HepG2 (cell line): ENCODE data around the gene TNFAIP1. TPM values are rescaled to one million over a fixed set of nuclear protein-coding genes. Genes with fewer than 3 reads are reported as not detected.

Experiments used
- ATAC-seq: fragments of 200-7000 bp; cut with Tn5 transposase; 3 replicates; pipeline ENCODE4 v1.9.1; 2020; ENCODE audit warnings: mild to moderate bottlenecking, moderate library complexity
- BruUV-seq: library from RNA; stranded (reverse); fragments of 400-500 nt; replicated peaks from 2 replicates; lab custom pipeline; 2021; lab: Mats Ljungman, UMichigan
- CTCF ChIA-PET: fragments of 300-600 bp; formaldehyde crosslinking; extraction: SDS; loops from one replicate; lab custom pipeline; 2021; ENCODE audit warnings: low total read pairs, inconsistent platforms, low intra/inter-chr PET ratio; lab: Yijun Ruan, JAX
- POLR2A ChIA-PET: fragments of 350-600 bp; sonication (Branson Sonifier 250); formaldehyde crosslinking; loops from one replicate; lab custom pipeline; 2020; ENCODE audit warnings: antibody characterized with exemption, inconsistent platforms; lab: Yijun Ruan, JAX
- DNase-seq: peaks from one replicate; pipeline ENCODE4 v3.0.0-alpha.2; 2015; ENCODE audit warnings: low spot score
- FAIRE-seq: peaks from 3 replicates; lab custom pipeline; 2011; peaks lifted over from hg19 to GRCh38; lab: Jason Lieb, UNC
- H2AFZ ChIP-seq: one replicate; pipeline ENCODE4 v1.6.1; 2011; ENCODE audit warnings: low read length, inconsistent platforms
- H3K27ac ChIP-seq: fragments of 300-600 bp; 3 replicates; pipeline ENCODE4 v1.8.0; 2011; ENCODE audit warnings: mixed run types, mild to moderate bottlenecking, mixed read lengths, low read length, inconsistent platforms; ENCODE audit not compliant: insufficient read depth; ENCODE audit errors: extremely low read length
- H3K27me3 ChIP-seq, 2 experiments: fragments of 200-600 bp in 1 of 2; 2 replicates in 1 of 2; 3 replicates in 1 of 2; pipeline versions ENCODE4 v1.6.0 to v1.8.0; 2011; ENCODE audit warnings: low read length in 2 of 2, mild to moderate bottlenecking in 2 of 2, moderate library complexity in 2 of 2, inconsistent platforms in 1 of 2; ENCODE audit not compliant: insufficient read depth in 2 of 2, control insufficient read depth in 1 of 2
- H3K36me3 ChIP-seq, 2 experiments: fragments of 200-600 bp in 1 of 2; replicated peaks in 1 of 2; 2 replicates in 1 of 2; 3 replicates in 1 of 2; pipeline versions ENCODE4 v1.5.1 to v1.8.0; 2011; ENCODE audit warnings: low read length in 2 of 2, inconsistent platforms in 1 of 2; ENCODE audit not compliant: insufficient read depth in 2 of 2, control insufficient read depth in 1 of 2
- H3K4me1 ChIP-seq: 2 replicates; pipeline ENCODE4 v1.5.1; 2012; ENCODE audit warnings: low read length, inconsistent platforms; ENCODE audit not compliant: insufficient read depth
- H3K4me2 ChIP-seq: 2 replicates; pipeline ENCODE4 v1.6.0; 2011; ENCODE audit warnings: low read depth, low read length, inconsistent platforms
- H3K4me3 ChIP-seq, 3 experiments: fragments of 200-600 bp in 1 of 3; sonication (generic), shearing (Covaris generic) in 1 of 3; replicated peaks in 1 of 3; 2 replicates each; pipeline ENCODE4 v1.5.1; 2011 to 2016; ENCODE audit warnings: low read length in 3 of 3, inconsistent platforms in 2 of 3, low read depth in 2 of 3, mild to moderate bottlenecking in 2 of 3, control low read depth in 1 of 3, mixed read lengths in 1 of 3; ENCODE audit not compliant: insufficient read depth in 1 of 3
- H3K79me2 ChIP-seq: one replicate; pipeline ENCODE4 v1.6.1; 2011; ENCODE audit warnings: low read length, inconsistent platforms; ENCODE audit not compliant: insufficient read depth
- H3K9ac ChIP-seq: 2 replicates; pipeline ENCODE4 v1.6.0; 2011; ENCODE audit warnings: mild to moderate bottlenecking, low read depth, low read length, inconsistent platforms; ENCODE audit not compliant: insufficient read depth
- H3K9me3 ChIP-seq: 2 replicates; pipeline ENCODE4 v1.5.1; 2012; ENCODE audit warnings: mild to moderate bottlenecking, low read length
- H4K20me1 ChIP-seq: 2 replicates; pipeline ENCODE4 v1.6.0; 2011; ENCODE audit warnings: inconsistent platforms, mild to moderate bottlenecking, low read length, moderate library complexity; ENCODE audit not compliant: insufficient read depth
- DPF2 ChIP-seq: sonication (generic); formaldehyde crosslinking; IDR thresholded peaks from 2 replicates; pipeline ENCODE4 v1.4.0; 2020; ENCODE audit warnings: mild to moderate bottlenecking, low read depth, missing genetic modification reagents, borderline replicate concordance
- HDAC1 ChIP-seq: sonication (generic); formaldehyde crosslinking; IDR thresholded peaks from 2 replicates; pipeline ENCODE4 v1.5.1; 2020; ENCODE audit warnings: mild to moderate bottlenecking, missing genetic modification reagents
- LBX2 ChIP-seq: sonication (generic); formaldehyde crosslinking; IDR thresholded peaks from 2 replicates; pipeline ENCODE4 v1.5.0; 2020; ENCODE audit warnings: missing genetic modification reagents, mild to moderate bottlenecking, borderline replicate concordance
- MLLT10 ChIP-seq: sonication (generic); formaldehyde crosslinking; IDR thresholded peaks from 2 replicates; pipeline ENCODE4 v1.4.0; 2020; ENCODE audit warnings: missing genetic modification reagents
- NR2F1 ChIP-seq, 2 experiments: fragments of 450-650 bp in 1 of 2; formaldehyde crosslinking in 1 of 2; IDR thresholded peaks; 2 replicates each; pipeline versions ENCODE4 v1.5.0 to v1.6.1; 2016 to 2020; ENCODE audit warnings: mild to moderate bottlenecking in 1 of 2, missing compliant biosample characterization in 1 of 2, missing genetic modification reagents in 1 of 2, moderate library complexity in 1 of 2
- NR2F2 ChIP-seq: IDR thresholded peaks from 2 replicates; pipeline ENCODE4 v1.6.1; 2012; ENCODE audit warnings: low read depth, inconsistent platforms, borderline replicate concordance
- PBX3 ChIP-seq: sonication (generic); formaldehyde crosslinking; IDR thresholded peaks from 2 replicates; pipeline ENCODE4 v1.8.1; 2023; ENCODE audit warnings: missing genetic modification reagents, inconsistent platforms, borderline replicate concordance
- POGZ ChIP-seq: sonication (generic); formaldehyde crosslinking; IDR thresholded peaks from 2 replicates; pipeline ENCODE4 v1.4.0; 2020; ENCODE audit warnings: mild to moderate bottlenecking, missing genetic modification reagents
- STAG1 ChIP-seq: sonication (generic); formaldehyde crosslinking; IDR thresholded peaks from 2 replicates; pipeline ENCODE4 v1.4.0; 2020; ENCODE audit warnings: missing genetic modification reagents
- ZBTB4 ChIP-seq: sonication (generic); formaldehyde crosslinking; IDR thresholded peaks from 2 replicates; pipeline ENCODE4 v1.4.0; 2020; ENCODE audit warnings: missing genetic modification reagents, mild to moderate bottlenecking, borderline replicate concordance
- ZBTB42 ChIP-seq: sonication (generic); formaldehyde crosslinking; IDR thresholded peaks from 2 replicates; pipeline ENCODE4 v1.5.0; 2020; ENCODE audit warnings: mild to moderate bottlenecking, missing genetic modification reagents
- ZNF235 ChIP-seq: sonication (generic); formaldehyde crosslinking; IDR thresholded peaks from 2 replicates; pipeline ENCODE4 v1.8.1; 2023; ENCODE audit warnings: mild to moderate bottlenecking, missing genetic modification reagents, borderline replicate concordance
- ZNF576 ChIP-seq: sonication (generic); formaldehyde crosslinking; IDR thresholded peaks from 2 replicates; pipeline ENCODE4 v1.4.0; 2020; ENCODE audit warnings: mild to moderate bottlenecking, missing genetic modification reagents
- ZNF687 ChIP-seq: sonication (generic); formaldehyde crosslinking; IDR thresholded peaks from 2 replicates; pipeline ENCODE4 v1.5.1; 2020; ENCODE audit warnings: mild to moderate bottlenecking, missing genetic modification reagents, moderate library complexity
- WGBS: methylation state at CpG from one replicate; pipeline ENCODE4 v1.1.6; 2017; ENCODE audit warnings: low lambda C conversion rate; 5-methylcytosine and 5-hydroxymethylcytosine counted together
- in situ Hi-C: cut with HindIII; loops from 2 replicates; pipeline ENCODE4 v1.10.0; 2017; ENCODE audit warnings: low pct_unique_long_range_greater_than_20kb; ENCODE audit not compliant: extremely low pct_ligation_motif_present
- intact Hi-C: fragments of 100-400 bp; cut with micrococcal nuclease; formaldehyde crosslinking; loops from one replicate; pipeline ENCODE4 v1.10.0; 2022; ENCODE audit not compliant: unreplicated experiment
- polyA plus RNA-seq, 8 experiments: library from polyadenylated mRNA; depleted of rRNA in 3 of 8; stranded (reverse) in 7 of 8; unstranded in 1 of 8; fragments of >200 nt; fragmentation: Illumina TruSeq in 4 of 8; extraction: Trizol in 4 of 8; gene quantifications; 2 replicates each; pipeline versions ENCODE4 v1.2.1 to v1.2.3, GENCODE V29; 2011 to 2016; ENCODE audit warnings: low read depth in 4 of 8, missing spikeins in 1 of 8, mixed read lengths in 1 of 8; ENCODE audit not compliant: insufficient read depth in 1 of 8
- total RNA-seq, 5 experiments: library from RNA; depleted of rRNA; stranded (reverse); fragments of >200 nt; fragmentation: Illumina TruSeq; extraction: Trizol; gene quantifications; 2 replicates each; pipeline ENCODE4 v1.2.3, GENCODE V29; 2016; ENCODE audit warnings: low read depth in 1 of 5

Gene TNFAIP1
- total and polyA plus RNA-seq, 2 of the 13 experiments (the other 11 are each of a cell fraction or from before 2014, with no cell fraction given) = 17.5 to 40.6 TPM

GRCh38 chr17:28369684-28370034 lies 34.1 kb downstream of the TNFAIP1 start:
- Histone ChIP-seq H3K9me3 (no peaks in the 10 kb centered on the region), H2AFZ (no peak overlapping the region), H3K36me3 (no peaks in the 10 kb centered on the region; a peak in 1 of 5 replicates), H3K9ac (peak overlapping the region; percentile 74), H3K4me2 (peak overlapping the region; percentile 96), H3K79me2 (peaks cover 7% of the 10 kb centered on the region), H3K4me3 (peak overlapping the region; percentile 49 to 77 (median 51)), H4K20me1 (no peaks in the 10 kb centered on the region), H3K27me3 (no peaks in the 10 kb centered on the region), H3K27ac (peak overlapping the region; percentile 92), H3K4me1 (peaks cover 52% of the 10 kb centered on the region)
- TSS peak; percentile 81 for BruUV-seq
- 6% methylated on average over 6 of the region's 10 CpGs for WGBS
- intact Hi-C loops = loop anchor here (1.0 to 2.0 kb wide), 2 partner anchors 34 to 47 kb away; partner anchors contain the start of genes IFT20 and TNFAIP1
- in situ Hi-C loops = no loop called here
- DNase-seq (peak; percentile 28), ATAC-seq (peak; percentile 27), FAIRE-seq (no peak)
- POLR2A ChIA-PET = interaction anchor here (0.7 to 8.3 kb wide), 15 partner anchors 9 to 350 kb away, joined by 3 to 183 read pairs (median 8); partner anchors contain the start of genes IFT20, POLDIP2, RPL23A and SLC46A1
- CTCF ChIA-PET = no interaction called here
- TF ChIP-seq ZNF576 (CRISPR knock-in tag) (0 out of 2 replicates have a peak, but pooled peaks have one; percentile 52), STAG1 (CRISPR knock-in tag) (peak; percentile 64), DPF2 (0 out of 2 replicates have a peak, but pooled peaks have one; percentile 7), HDAC1 (CRISPR knock-in tag) (no peak), ZBTB42 (0 out of 2 replicates have a peak, but pooled peaks have one; percentile 25), ZNF235 (CRISPR knock-in tag) (peak; percentile 90; the same call in 1 of the 2 replicates), POGZ (CRISPR knock-in tag) (no peak), LBX2 (CRISPR knock-in tag) (no peak), MLLT10 (no peak), ZNF687 (0 out of 2 replicates have a peak, but pooled peaks have one; percentile 79), NR2F1 (CRISPR knock-in tag; IDR thresholded peaks at IDR 0.05) (peak; percentile 9 to 51; a peak in 3 of 4 replicates), PBX3 (CRISPR knock-in tag) (no peak), ZBTB4 (CRISPR knock-in tag) (0 out of 2 replicates have a peak, but pooled peaks have one; percentile 1), NR2F2 (peak; percentile 54; the same call in 1 of the 2 replicates)
